MM.1S (cell line): ENCODE results near the gene PRRG1.

Experiments
- DNase-seq: peaks from one replicate; pipeline ENCODE4 v3.0.0-alpha.2; 2015
- H2AFZ ChIP-seq: fragments of 300-600 bp; sonication (generic); 2 replicates; pipeline ENCODE4 v1.6.0; 2016; ENCODE audit warnings: antibody characterized with exemption, low read length
- H3F3A ChIP-seq: fragments of 300-600 bp; sonication (generic); 2 replicates; pipeline ENCODE4 v1.6.1; 2016; ENCODE audit warnings: mild to moderate bottlenecking, antibody characterized with exemption, low read length, moderate library complexity, mixed read lengths; ENCODE audit not compliant: insufficient read depth
- H3K27ac ChIP-seq: fragments of 300-600 bp; sonication (generic); 2 replicates; pipeline ENCODE4 v1.5.1; 2016; ENCODE audit warnings: mild to moderate bottlenecking, low read length
- H3K27me3 ChIP-seq: fragments of 300-600 bp; sonication (generic); replicated peaks from 2 replicates; pipeline ENCODE4 v1.6.0; 2016; ENCODE audit warnings: low read length; ENCODE audit not compliant: insufficient read depth
- H3K36me3 ChIP-seq: fragments of 300-600 bp; sonication (generic); replicated peaks from 2 replicates; pipeline ENCODE4 v1.6.1; 2016; ENCODE audit warnings: mild to moderate bottlenecking, low read length, mixed read lengths; ENCODE audit not compliant: insufficient read depth
- H3K4me1 ChIP-seq: fragments of 300-600 bp; sonication (generic); 2 replicates; pipeline ENCODE4 v1.6.1; 2016; ENCODE audit warnings: low read length, mixed read lengths
- H3K4me2 ChIP-seq: fragments of 300-600 bp; sonication (generic); 2 replicates; pipeline ENCODE4 v1.6.0; 2016; ENCODE audit warnings: low read depth, low read length
- H3K4me3 ChIP-seq: fragments of 300-600 bp; sonication (generic); 2 replicates; pipeline ENCODE4 v1.5.1; 2016; ENCODE audit warnings: low read length, mixed read lengths
- H3K79me2 ChIP-seq: fragments of 300-600 bp; sonication (generic); 2 replicates; pipeline ENCODE4 v1.6.1; 2016; ENCODE audit warnings: mixed run types, low read length, mixed read lengths
- H3K9ac ChIP-seq: fragments of 300-600 bp; sonication (generic); 2 replicates; pipeline ENCODE4 v1.6.1; 2016; ENCODE audit warnings: low read length, mixed read lengths
- H3K9me2 ChIP-seq: fragments of 300-600 bp; sonication (generic); replicated peaks from 2 replicates; pipeline ENCODE4 v1.6.1; 2016; ENCODE audit warnings: mild to moderate bottlenecking, low read length, mixed read lengths; ENCODE audit not compliant: insufficient read depth
- H3K9me3 ChIP-seq: fragments of 300-600 bp; sonication (generic); replicated peaks from 2 replicates; pipeline ENCODE4 v1.6.1; 2016; ENCODE audit warnings: mild to moderate bottlenecking, low read length, mixed read lengths; ENCODE audit not compliant: insufficient read depth
- H4K20me1 ChIP-seq: fragments of 300-600 bp; sonication (generic); 2 replicates; pipeline ENCODE4 v1.6.1; 2016; ENCODE audit warnings: mild to moderate bottlenecking, low read length, moderate library complexity, mixed read lengths; ENCODE audit not compliant: insufficient read depth
- EZH2 ChIP-seq: fragments of 300-600 bp; sonication (generic); optimal IDR thresholded peaks from 2 replicates; pipeline ENCODE3; 2017; ENCODE audit warnings: low read depth, mild to moderate bottlenecking, antibody characterized with exemption, low read length, mixed read lengths
- EZH2phosphoT487 ChIP-seq: fragments of 300-600 bp; sonication (generic); IDR thresholded peaks from 2 replicates; pipeline ENCODE4 v1.6.1; 2018; ENCODE audit warnings: antibody characterized with exemption, low read length
- TF ChIP-seq, protein P1 (sequence below): fragments of 300-600 bp; sonication (generic); IDR thresholded peaks from 2 replicates; pipeline ENCODE4 v1.5.1; 2016; ENCODE audit warnings: antibody characterized with exemption, low read length, mixed read lengths

Gene PRRG1

GRCh38 chrX:37315511-37316248 lies 33.5 kb upstream of the PRRG1 start:
- H3F3A ChIP-seq = no peaks in the 10 kb centered on the region
- H3K9me3 ChIP-seq = no peaks in the 10 kb centered on the region
- TF ChIP-seq EZH2 (no peak), EZH2phosphoT487 (no peak)
- TF ChIP-seq, protein P1, sequence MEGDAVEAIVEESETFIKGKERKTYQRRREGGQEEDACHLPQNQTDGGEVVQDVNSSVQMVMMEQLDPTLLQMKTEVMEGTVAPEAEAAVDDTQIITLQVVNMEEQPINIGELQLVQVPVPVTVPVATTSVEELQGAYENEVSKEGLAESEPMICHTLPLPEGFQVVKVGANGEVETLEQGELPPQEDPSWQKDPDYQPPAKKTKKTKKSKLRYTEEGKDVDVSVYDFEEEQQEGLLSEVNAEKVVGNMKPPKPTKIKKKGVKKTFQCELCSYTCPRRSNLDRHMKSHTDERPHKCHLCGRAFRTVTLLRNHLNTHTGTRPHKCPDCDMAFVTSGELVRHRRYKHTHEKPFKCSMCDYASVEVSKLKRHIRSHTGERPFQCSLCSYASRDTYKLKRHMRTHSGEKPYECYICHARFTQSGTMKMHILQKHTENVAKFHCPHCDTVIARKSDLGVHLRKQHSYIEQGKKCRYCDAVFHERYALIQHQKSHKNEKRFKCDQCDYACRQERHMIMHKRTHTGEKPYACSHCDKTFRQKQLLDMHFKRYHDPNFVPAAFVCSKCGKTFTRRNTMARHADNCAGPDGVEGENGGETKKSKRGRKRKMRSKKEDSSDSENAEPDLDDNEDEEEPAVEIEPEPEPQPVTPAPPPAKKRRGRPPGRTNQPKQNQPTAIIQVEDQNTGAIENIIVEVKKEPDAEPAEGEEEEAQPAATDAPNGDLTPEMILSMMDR = no peak
- no peaks in the 10 kb centered on the region for H3K27me3 ChIP-seq
- no peaks in the 10 kb centered on the region for H3K36me3 ChIP-seq
- H4K20me1 ChIP-seq = no peaks in the 10 kb centered on the region
- H3K4me1 ChIP-seq = no peaks in the 10 kb centered on the region
- no peak overlapping the region for H3K9ac ChIP-seq
- H3K9me2 ChIP-seq = no peaks in the 10 kb centered on the region
- no peak overlapping the region for H2AFZ ChIP-seq
- H3K4me3 ChIP-seq = no peak overlapping the region
- no peaks in the 10 kb centered on the region for H3K79me2 ChIP-seq
- H3K4me2 ChIP-seq = no peak overlapping the region
- no peak overlapping the region for H3K27ac ChIP-seq
- DNase-seq = no peak

DNA sequence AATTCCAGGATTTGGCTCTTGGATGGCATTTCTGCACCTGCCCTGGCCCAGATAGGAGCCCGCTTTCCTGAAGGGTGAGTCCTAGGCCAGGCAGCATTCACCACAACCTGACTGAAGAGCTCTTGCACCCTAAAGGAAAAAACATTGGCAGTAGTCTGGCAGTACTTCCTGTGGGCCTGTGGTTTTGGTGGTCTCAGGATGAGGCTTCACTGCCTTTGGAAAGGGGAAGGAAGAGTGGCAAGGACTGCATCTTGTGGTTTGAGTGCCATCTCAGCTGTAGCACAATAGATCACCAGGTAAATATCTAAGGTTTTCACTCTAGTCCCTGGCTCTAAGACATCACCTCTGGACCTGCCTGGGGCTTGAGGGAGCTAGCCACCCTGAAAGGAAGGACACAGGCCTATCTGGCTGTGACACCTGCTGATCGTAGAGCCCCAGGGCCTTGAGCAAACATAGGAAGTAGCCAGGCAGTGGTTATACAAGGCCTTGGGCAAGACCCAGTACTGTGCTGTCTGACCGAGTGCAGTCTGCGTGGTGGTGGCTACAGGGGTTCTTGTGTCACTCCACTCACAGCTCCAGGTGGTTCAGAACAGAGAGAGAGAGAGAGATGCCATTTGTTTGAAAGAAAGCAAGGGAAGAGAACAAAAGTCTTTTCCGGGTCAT lies 28.5 kb upstream of the PRRG1 start:
- TF ChIP-seq, protein P1 = no peak
- no peak for TF ChIP-seq EZH2
- no peak for TF ChIP-seq EZH2phosphoT487

DNA sequence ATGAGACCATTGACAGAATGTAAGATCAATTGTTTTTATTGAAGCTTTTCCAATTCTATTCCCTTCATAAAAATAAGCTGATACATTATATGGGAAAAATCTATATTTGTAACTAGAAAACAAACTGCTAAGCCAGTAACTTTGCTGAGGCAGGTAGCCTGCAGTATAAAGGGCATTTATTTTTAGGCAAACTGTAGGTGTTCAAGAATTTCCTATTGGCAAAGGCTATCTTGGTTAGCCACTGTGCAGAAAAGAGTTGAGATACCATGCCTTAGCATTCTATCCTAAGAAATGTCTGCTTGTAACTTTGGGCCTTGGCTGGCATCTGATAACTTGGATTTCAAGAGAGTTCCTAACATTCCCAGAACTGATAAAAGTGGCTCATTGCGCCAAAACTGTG lies 18.5 kb upstream of the PRRG1 start:
- Histone ChIP-seq H4K20me1 (no peaks in the 10 kb centered on the region), H3K36me3 (no peaks in the 10 kb centered on the region), H3K4me1 (no peaks in the 10 kb centered on the region), H3K27me3 (no peaks in the 10 kb centered on the region), H3K4me3 (no peak overlapping the region), H2AFZ (no peak overlapping the region), H3K9ac (no peak overlapping the region), H3K4me2 (no peak overlapping the region), H3K27ac (no peak overlapping the region), H3F3A (no peaks in the 10 kb centered on the region), H3K79me2 (no peaks in the 10 kb centered on the region), H3K9me3 (no peaks in the 10 kb centered on the region), H3K9me2 (no peaks in the 10 kb centered on the region)
- DNase-seq = no peak
- no peak for TF ChIP-seq EZH2
- TF ChIP-seq, protein P1 = no peak
- no peak for TF ChIP-seq EZH2phosphoT487

More for the DNA sequence above, 28.5 kb upstream of the PRRG1 start:
- Histone ChIP-seq H3K4me3 (no peak overlapping the region), H3K9me3 (no peaks in the 10 kb centered on the region), H3K27me3 (no peaks in the 10 kb centered on the region), H3F3A (no peaks in the 10 kb centered on the region), H3K4me2 (no peak overlapping the region), H3K9me2 (no peaks in the 10 kb centered on the region), H3K79me2 (no peaks in the 10 kb centered on the region), H3K4me1 (no peaks in the 10 kb centered on the region), H2AFZ (no peak overlapping the region), H3K36me3 (no peaks in the 10 kb centered on the region), H4K20me1 (no peaks in the 10 kb centered on the region), H3K27ac (no peak overlapping the region), H3K9ac (no peak overlapping the region)
- no peak for DNase-seq
